IPS-11a (cell line): Measurements from ENCODE around the gene GPATCH2L.
A peak's percentile ranks its signal among the peaks of the same experiment; 100 is the strongest.

Experiments
- H3K4me3 ChIP-seq: one replicate; pipeline ENCODE4 v1.5.1; 2013; ENCODE audit warnings: low read depth, low read length, control low read depth

Gene GPATCH2L

DNA sequence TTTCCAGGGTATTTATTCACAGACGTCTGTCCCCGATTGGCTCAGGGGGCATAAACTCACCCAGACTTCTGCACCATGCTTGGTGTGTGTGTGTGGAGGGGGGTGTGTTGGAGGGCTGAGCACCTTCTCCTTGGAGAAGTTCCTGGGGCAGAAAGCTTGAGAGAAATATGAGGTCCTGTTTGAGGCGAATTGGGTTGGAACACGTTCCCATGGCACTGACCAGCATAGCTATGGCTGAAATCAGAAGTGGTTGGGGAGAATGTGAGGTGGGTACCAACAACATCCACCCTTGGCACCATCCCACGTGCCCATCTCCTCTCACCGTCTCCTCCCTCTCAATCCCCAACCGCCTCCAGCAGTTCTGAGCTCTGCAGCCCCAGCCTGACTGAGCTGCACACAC, 16.0 kb upstream of the GPATCH2L start:
- H3K4me3 ChIP-seq: no peak overlapping the region

DNA sequence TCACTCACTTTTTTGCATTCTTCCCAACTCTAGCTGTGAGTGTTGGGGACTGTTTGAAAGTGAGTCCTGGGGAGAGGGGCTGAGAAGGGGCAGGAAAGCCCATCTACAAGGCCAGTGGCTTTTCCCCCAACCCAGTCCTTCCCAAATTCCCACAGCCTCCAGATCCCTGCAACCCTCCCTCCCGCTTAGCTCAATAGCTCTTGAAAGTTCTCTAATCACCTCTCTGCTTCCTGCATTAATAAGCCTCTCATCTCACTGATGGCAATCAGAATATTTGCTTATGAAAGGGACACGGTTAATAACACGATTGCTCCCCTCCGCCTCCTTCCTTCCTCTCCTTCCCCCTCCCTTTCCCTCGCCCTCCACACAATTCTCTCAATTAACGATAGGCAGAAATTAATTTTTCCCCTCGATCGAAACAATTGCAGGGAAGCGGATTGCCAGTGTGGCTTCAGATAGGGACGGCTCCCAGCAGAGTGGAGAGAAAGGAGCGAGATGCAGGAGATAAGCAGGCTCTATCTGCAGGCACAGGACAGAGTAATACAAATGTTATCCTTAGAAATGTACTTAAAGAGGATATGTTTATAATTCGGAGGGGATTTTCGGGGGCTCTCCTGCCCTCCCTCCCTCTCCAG, 15.1 kb upstream of the GPATCH2L start:
- H3K4me3 ChIP-seq: no peak overlapping the region

DNA sequence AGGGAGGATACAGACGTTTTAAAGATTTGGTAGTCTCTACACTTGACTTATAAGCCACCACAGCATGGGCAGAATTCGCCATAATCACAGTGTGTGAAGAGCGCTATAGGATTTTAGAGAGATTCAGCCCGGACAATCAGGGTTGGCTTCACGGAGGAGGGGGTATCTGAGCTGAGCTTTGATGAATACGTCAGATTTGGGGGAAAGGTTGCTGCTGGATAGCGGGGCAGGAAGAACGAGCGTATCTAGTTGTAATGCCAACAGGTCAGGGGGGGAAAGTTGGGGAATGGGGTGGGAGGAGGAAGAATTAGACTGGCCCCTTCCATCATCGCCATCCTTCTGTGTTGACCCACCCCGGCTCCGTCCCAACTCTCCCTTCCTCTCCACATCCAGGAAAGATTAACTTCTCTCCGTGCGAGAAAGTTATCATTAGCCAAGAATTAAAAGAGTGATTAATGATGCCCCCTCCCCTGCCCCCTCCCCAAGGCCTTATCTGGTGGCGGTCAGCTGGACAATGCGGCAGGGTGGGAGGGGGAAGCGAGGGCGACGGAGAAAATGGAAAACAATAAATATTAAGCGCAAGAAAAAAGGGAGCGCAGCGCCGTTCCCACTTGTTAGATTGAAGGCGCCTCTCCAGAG, 13.5 kb upstream of the GPATCH2L start:
- peak overlapping the region; percentile 25 for H3K4me3 ChIP-seq

DNA sequence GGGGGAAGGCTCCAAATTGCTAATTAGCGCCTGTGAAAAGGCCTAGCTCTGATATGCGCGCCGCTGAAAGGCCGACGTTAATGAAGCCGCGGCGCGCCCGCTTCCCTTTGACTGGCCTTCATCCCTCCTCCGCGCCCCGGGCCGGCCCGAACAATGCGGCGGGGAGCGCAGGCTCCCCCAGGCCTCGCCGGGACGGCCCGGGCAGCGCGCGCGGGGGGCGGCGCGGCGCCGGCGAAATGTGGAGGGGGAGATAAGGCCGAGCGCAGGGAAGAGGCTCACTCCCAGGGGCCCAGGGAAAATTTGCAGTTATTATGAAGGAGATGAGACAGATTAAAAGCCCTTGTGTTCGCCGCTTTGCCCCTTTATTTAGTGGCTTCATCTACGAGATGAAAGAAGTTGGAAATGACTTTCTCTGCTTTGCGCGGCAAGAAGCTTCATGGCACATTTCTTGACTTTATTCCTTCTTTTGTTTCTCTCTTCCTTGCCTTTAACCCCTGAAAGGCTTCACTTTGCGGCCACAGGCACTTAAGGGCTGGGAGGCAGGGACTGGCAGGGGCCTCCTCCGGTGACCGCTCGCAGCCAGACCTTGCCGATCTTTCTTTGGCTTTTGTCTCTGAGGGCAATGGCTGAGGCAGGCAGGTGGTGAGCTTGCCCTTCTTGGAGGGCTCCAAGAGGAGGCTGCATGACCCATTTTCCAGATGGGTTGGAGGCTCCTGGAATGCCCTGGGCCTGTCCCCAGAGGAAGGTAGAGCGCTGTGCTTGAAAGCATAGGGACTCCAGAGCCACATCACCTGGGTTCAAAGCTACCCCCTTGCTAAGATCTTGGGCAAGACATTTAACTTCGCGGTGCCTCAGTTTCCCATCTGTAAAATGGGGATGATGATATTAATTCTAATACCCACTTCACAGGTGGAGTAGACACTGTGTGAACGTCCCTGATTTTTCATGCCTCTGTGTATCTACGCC, 12.7 kb upstream of the GPATCH2L start:
- H3K4me3 ChIP-seq: peak overlapping the region; percentile 47

DNA sequence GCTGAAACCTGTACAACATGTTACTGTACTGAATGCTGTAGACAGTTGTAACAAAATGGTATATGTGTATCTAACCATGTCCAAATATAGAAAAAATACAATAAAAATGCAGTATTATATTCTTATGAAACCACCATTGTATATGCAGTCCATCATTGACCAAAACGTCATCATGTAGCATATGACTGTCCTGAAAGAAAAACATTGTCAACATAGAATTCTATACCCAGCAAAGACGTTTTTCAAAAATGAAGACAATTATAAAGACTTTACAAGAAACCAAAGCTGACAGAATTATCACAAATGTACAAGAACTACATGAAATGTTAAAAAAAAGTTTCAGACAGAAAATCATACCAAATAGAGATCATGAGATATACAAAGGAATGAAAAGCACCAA, 8.1 kb upstream of the GPATCH2L start:
- H3K4me3 ChIP-seq: no peak overlapping the region

DNA sequence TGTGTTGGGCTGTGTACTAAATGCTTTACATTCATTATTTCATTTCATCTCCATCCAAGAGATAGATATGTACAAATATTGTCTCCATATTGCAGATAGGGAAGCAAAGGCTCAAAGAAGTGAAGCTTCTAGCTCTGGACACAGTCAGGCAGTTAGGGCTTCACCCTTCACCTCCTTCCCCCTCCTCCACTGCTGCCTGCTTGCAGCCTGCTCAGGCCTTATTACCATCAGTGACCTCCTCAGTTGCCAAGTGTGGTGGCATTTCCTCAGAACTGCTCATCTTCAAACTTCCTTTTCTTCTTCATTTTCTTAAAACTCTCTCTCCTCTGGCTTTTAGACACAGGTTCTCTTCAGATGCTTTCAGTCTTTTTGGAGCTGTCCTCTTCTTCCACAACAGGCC, 4.7 kb upstream of the GPATCH2L start:
- no peak overlapping the region for H3K4me3 ChIP-seq

DNA sequence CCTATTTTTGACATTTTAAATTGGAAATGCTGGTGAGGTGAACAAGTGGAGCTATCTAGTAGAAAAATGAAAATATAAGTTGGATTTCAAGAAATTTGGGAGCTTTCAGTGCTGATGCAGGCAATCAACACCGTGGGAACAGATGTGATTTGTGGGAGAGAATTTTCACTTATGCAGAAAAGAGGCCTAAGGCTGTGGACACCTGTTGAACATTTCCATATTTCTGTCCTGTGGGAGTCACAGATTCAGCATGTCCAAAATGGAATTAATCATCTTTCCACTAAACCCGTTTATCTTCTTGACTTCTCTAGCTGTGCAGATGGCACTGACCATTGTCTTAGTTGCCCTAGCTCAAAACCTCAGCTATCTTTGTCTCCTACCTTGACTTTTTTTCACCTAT, 2.5 kb upstream of the GPATCH2L start:
- H3K4me3 ChIP-seq: no peak overlapping the region

DNA sequence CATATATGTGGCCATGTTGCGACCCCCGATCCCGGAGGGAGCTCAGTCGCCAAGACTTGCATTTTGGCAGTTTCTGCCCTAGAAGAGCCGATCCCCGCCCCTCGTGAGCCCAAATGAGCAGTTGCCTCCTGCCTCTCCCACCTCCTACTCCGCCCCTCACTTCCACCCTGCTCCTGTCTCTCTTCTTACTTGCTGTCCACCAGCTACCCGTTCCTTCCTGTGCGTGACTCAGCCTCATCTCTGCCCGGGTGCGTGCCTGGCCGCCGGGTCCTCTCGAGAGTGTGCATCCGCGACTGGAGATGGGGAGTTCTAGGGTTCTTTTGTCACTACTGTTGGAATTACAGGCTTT, 585 bp downstream of the GPATCH2L start:
- H3K4me3 ChIP-seq: peak overlapping the region; percentile 89

DNA sequence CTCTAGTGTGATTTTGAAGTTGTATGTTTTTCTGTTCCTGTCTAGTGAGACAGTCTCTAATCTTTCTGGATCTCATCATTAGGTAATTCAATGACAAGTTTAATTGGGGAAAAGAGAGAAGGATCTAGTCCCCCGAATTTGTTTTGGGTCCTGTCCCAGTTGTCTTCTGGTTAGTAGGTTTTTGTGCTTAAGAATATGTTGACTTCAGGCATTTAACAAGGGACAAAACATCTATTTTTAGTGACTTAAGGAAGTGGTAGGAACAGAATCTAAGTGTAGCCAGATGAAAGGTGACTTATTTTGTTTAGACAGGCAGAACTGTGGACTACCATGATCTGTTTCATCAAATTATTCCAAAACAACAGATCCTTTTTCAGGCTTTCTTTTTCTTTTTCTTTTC, 2.2 kb downstream of the GPATCH2L start:
- H3K4me3 ChIP-seq: no peak overlapping the region

DNA sequence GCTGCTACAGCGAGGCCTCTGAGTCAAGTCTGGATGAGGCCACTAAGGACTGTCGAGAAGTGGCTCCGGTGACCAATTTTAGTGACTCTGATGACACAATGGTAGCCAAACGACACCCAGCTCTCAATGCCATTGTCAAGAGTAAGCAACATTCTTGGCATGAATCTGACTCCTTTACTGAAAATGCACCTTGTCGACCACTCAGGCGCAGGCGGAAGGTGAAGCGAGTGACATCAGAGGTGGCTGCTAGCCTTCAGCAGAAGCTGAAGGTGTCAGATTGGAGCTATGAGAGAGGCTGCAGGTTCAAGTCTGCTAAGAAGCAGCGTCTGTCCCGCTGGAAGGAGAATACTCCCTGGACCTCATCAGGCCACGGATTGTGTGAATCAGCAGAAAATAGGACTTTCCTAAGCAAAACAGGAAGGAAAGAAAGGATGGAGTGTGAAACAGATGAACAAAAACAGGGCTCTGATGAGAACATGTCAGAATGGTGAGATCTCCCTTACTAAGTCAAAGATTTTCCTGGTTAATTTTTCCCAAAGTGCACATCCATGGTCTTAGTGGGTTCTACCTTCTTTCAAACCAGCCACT, 2.9 kb downstream of the GPATCH2L start:
- H3K4me3 ChIP-seq: no peak overlapping the region

DNA sequence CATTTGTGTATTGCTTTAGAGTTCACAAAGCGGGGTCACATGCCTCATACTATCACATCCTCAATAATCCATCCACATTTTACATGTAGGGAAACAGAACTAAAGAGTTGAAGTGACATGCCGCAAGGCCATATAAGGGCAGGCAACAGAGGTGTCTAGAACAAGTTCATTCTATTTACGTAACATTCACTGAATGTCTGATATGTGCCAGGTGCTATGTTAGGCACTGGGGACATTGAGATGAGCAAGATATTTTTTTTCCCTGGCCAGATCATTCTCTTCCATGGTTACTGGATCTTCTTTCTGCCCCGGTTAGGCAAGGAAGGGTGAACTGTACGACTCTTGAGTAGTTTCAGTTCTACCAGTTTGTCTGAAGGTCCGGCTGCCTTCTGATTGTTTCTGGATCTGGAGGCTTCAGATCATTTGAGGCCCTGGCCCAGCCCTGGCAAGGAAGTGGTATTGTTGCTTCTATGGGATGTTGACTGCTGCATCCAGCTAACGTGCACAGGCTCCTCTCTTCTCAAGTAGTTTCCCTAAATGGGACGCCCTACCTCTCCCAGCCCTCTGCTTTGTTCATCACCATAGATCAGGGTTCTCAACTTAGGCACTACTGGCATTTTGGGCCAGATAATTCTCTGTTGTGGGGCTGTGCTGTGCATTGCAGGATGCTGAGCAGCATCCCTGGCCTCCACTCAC, 12.1 kb downstream of the GPATCH2L start:
- H3K4me3 ChIP-seq: no peak overlapping the region

DNA sequence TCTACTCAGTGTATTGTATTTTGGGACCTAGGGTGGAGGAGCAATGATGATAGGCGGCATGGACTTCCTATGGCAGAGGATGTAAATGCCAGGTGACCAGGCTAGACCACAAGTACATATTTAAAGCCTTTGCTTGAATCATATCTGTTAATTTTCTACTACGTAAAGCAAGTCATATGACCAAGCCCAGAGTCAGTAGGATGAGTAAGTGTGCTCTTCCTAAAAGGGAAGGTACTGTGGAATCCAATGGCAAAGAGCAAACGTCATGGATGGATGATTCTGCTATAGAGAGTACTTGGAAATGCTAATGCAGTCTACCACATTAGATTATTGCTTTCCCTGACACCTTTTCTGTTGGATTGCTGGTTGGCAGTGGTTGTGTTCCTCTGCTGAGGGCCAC, 16.8 kb downstream of the GPATCH2L start:
- no peak overlapping the region for H3K4me3 ChIP-seq

DNA sequence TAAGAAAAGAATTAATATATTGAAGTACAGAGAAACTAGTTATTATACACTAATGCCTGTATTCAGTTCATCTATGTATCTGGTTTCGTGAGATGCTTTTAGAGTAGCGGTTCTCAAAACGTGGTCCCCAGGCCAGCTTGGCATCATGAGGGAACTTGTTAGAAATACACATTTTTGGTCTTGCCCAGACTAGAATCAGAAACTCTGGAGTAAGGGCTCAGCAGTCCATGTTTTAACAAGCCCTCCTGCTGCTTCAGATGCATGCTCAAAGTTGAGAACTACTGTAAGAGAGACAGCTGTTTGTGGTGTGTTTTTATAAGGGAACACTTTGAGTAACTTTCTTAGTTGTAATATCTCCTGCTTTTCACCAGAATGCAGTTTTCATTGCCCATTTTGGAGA, 18.1 kb downstream of the GPATCH2L start:
- no peak overlapping the region for H3K4me3 ChIP-seq

DNA sequence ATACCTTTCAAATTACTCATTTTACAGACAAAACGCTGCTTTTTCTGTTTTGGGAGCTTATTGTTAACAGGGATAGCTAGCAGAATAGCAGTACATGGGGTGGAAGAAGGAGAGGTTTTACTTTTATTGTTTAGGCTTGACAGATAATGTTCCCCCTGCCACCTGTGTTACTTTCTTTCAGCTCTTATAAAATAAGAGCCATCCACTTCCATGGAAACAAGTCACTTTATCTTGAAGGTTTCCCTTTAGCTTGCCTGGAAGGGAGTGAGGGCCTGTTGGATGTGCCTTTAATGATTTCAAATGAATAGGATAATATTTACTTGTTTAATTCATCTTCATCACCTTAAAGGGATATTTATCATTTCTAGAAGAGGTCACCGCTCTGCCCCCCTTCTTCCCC, 23.3 kb downstream of the GPATCH2L start:
- no peak overlapping the region for H3K4me3 ChIP-seq

DNA sequence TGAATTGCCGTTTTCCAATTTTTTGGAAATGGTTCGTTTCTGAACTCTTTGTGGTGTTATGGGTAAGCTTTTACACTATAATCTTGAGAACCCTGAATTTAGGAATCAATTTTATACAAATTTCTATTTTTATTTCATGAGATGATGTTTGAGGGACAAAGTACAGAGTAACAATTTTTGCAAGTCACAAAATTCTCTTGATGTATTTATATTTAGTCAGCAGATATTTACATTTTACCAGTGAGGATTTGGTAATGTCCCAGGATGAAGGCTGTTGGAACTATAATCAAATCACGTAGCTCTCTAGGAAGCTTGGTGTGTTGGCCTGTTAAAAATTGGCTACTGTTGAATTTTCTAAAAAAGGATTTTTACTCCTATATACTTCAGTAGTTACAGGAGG, 24.2 kb downstream of the GPATCH2L start:
- H3K4me3 ChIP-seq: no peak overlapping the region

DNA sequence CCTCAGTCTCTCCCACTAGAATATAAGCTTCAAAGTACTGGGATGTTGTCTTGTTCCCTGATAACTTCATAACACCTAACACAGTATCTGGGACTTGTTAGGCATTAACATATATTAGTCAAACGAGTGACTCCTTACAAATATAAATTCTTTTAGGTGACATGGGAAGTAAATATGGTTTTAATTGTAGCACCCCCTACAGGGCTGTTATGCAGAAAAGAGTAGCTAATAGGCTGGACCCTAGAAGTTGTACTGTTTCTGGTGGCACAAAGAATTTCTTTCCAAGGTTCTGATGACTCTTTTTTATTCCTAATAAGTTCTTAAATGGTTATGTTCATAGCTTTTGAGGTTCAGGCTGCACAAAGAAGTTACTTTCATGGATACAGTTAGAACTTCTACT, 29.8 kb downstream of the GPATCH2L start:
- no peak overlapping the region for H3K4me3 ChIP-seq

DNA sequence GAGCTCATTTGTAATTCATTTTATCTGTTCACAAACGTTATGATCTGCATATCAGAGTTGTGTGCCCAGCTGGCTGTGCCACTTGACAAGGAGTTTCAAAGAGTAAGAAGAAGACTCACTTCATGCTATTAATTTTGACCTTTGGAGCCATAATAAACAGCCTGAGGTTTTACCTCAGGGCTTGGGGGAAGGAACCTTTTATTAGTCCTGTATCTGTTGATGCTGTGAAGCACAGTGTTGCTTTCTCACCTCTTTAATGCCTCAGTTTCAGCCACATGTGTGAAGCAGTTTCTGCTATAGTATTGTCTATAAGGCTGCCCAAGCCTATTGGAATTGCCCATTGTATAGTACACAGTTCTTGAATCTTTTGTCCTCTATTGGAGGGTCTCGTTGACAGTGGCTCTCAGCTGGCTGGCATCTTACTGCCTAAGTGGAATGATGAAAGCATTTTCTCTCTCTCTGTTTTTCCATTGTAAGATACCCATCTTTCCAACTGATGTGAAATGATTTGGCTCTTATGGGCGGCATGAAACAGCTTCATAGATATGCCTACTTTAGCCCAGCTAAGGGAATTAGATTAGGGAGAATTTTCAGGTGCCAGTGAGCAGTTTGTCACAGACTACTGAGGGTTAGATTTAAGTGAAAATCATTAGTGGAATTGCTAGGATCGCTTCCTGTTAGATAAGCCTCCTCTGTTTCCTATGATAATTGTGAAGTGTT, 34.7 kb downstream of the GPATCH2L start:
- H3K4me3 ChIP-seq: no peak overlapping the region

DNA sequence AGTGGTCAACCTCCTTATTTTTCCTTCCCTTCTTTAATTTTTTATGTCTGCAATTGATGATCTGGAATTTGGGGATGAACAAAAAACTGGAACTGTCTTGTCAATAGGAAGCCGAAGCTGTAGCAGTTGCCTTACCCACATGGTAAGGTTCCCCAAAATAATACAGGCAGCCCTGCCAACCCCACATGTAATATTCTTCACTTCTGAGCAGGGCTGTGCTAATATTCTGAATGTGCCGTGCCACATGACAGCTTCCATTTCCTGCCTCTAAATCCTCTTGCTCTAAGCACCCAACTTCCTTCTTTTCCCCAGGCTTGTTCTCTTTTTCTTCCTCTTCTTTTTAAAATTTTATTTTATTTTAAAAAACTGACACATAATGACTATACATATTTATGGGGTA, 39.6 kb downstream of the GPATCH2L start:
- H3K4me3 ChIP-seq: no peak overlapping the region

DNA sequence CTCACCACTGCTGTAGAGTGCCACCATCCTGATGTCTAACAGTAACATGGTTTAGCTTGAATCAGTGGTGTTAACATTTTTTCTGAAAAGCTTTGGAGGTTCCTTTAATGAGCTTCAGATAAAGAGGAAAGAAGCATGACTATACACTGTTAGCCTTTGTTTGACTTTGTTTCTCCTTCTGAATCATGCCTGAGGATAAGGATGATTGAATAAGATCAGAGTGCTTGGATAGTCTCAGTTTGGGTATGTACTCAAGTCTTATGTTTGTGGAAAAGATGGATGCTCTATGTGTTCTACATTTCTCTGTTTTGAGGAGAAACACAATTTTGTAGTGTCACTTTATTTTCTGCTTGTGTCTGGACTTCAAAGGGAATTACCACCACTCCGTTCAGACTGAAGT, 42.0 kb downstream of the GPATCH2L start:
- no peak overlapping the region for H3K4me3 ChIP-seq

DNA sequence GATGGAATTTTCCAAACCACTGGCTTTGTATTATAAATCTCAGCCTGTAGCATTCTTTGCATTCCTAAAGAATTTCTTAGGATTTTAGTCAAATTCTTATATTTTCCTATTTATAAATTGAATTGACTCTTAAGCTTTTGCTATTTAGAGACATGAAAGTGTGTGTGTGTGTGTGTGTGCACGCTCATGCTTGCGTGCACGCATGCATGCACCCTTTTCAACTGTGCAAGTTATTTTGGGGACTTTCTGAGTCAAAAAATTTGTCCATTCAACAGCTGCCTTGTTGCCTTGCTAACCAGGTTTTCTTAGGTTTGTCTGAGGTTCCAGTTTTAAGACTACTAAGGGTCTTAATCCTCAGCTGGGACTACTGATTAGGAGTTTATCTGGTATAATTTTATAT, 42.6 kb downstream of the GPATCH2L start:
- no peak overlapping the region for H3K4me3 ChIP-seq
